Measurements from ENCODE around the gene PRUNE2. TPM values are rescaled to one million over a fixed set of nuclear protein-coding genes. Genes with fewer than 3 reads are reported as not detected.

Gene PRUNE2
- total and polyA plus RNA-seq, 4 donors: 1.3 to 4.5 (median 1.6) TPM

DNA sequence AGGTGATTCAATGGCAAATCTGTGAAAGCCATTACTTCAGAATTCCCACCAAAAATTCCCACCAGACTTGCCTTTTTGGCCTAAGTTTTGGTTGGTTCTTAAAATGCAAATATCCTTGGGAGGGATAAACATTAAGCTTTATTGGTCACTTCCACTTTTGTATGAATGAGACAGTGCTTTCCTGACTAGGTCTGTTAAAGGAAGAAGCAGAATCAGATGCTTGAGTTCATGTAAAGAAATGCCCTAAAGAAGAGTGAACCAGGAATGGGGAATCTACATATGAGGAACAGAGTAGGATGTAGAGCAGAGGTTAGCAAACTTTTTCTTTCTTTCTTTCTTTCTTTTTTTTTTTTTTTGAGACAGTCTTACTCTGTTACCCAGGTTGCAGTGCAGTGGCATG is 317.6 kb downstream of the PRUNE2 start:
- Histone ChIP-seq H3K4me3 (ENCODE audit: low read depth in 1 of 3, low read length in 3 of 3) (no peak overlapping the region), H3K4me1 (ENCODE audit: control insufficient read depth in 4 of 4, insufficient read depth in 4 of 4, low read length in 3 of 4) (no peaks in the 10 kb centered on the region), H3K27ac (ENCODE audit: low read depth in 1 of 2, low read length in 2 of 2) (no peak overlapping the region), H3K36me3 (ENCODE audit: control insufficient read depth in 4 of 4, insufficient read depth in 3 of 4, low read depth in 1 of 4, low read length in 3 of 4) (no peaks in the 10 kb centered on the region), H3K27me3 (ENCODE audit: control insufficient read depth in 4 of 4, insufficient read depth in 4 of 4, low read length in 3 of 4) (no peaks in the 10 kb centered on the region), H3K9me3 (ENCODE audit: control insufficient read depth in 4 of 4, low read length in 3 of 4) (no peaks in the 10 kb centered on the region), H3K9ac (ENCODE audit: low read depth in 1 of 2, low read length in 2 of 2) (no peak overlapping the region)
- DNase-seq (ENCODE audit: low spot score): no peak
- TF ChIP-seq EGR1 (IDR thresholded peaks at IDR 0.05; ENCODE audit: low read depth in 2 of 2) (no peak), ATF3 (IDR thresholded peaks at IDR 0.05) (no peak), HNF4G (IDR thresholded peaks at IDR 0.05) (no peak), HNF4A (conservative IDR thresholded peaks at IDR 0.05) (no peak), GABPA (IDR thresholded peaks at IDR 0.05 in 1 of 2, conservative IDR thresholded peaks at IDR 0.05 in 1 of 2) (no peak), SP1 (IDR thresholded peaks at IDR 0.05) (no peak), RAD21 (IDR thresholded peaks at IDR 0.05) (no peak), MAX (IDR thresholded peaks at IDR 0.05) (no peak), YY1 (IDR thresholded peaks at IDR 0.05) (no peak), JUND (IDR thresholded peaks at IDR 0.05) (no peak), TAF1 (conservative IDR thresholded peaks at IDR 0.05) (no peak), FOXA1 (IDR thresholded peaks at IDR 0.05) (no peak), RXRA (IDR thresholded peaks at IDR 0.05) (no peak)
- TF ChIP-seq, protein P1, sequence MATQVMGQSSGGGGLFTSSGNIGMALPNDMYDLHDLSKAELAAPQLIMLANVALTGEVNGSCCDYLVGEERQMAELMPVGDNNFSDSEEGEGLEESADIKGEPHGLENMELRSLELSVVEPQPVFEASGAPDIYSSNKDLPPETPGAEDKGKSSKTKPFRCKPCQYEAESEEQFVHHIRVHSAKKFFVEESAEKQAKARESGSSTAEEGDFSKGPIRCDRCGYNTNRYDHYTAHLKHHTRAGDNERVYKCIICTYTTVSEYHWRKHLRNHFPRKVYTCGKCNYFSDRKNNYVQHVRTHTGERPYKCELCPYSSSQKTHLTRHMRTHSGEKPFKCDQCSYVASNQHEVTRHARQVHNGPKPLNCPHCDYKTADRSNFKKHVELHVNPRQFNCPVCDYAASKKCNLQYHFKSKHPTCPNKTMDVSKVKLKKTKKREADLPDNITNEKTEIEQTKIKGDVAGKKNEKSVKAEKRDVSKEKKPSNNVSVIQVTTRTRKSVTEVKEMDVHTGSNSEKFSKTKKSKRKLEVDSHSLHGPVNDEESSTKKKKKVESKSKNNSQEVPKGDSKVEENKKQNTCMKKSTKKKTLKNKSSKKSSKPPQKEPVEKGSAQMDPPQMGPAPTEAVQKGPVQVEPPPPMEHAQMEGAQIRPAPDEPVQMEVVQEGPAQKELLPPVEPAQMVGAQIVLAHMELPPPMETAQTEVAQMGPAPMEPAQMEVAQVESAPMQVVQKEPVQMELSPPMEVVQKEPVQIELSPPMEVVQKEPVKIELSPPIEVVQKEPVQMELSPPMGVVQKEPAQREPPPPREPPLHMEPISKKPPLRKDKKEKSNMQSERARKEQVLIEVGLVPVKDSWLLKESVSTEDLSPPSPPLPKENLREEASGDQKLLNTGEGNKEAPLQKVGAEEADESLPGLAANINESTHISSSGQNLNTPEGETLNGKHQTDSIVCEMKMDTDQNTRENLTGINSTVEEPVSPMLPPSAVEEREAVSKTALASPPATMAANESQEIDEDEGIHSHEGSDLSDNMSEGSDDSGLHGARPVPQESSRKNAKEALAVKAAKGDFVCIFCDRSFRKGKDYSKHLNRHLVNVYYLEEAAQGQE (IDR thresholded peaks at IDR 0.05): no peak

- Histone ChIP-seq H3K9me3 (ENCODE audit: control insufficient read depth in 4 of 4, low read length in 3 of 4) (no peaks in the 10 kb centered on the region), H3K4me1 (ENCODE audit: control insufficient read depth in 4 of 4, insufficient read depth in 4 of 4, low read length in 3 of 4) (no peaks in the 10 kb centered on the region), H3K27me3 (ENCODE audit: control insufficient read depth in 4 of 4, insufficient read depth in 4 of 4, low read length in 3 of 4) (no peaks in the 10 kb centered on the region), H3K27ac (ENCODE audit: low read depth in 1 of 2, low read length in 2 of 2) (no peak overlapping the region), H3K36me3 (ENCODE audit: control insufficient read depth in 4 of 4, insufficient read depth in 3 of 4, low read depth in 1 of 4, low read length in 3 of 4) (no peaks in the 10 kb centered on the region), H3K4me3 (ENCODE audit: low read depth in 1 of 3, low read length in 3 of 3) (no peak overlapping the region), H3K9ac (ENCODE audit: low read depth in 1 of 2, low read length in 2 of 2) (no peak overlapping the region)
- DNase-seq (ENCODE audit: low spot score): no peak
- 55% methylated on average over 6 of the region's 6 CpGs for WGBS
- TF ChIP-seq JUND (IDR thresholded peaks at IDR 0.05): no peak
- TF ChIP-seq NR2F2 (IDR thresholded peaks at IDR 0.05): no peak
- TF ChIP-seq CTCF (IDR thresholded peaks at IDR 0.05; ENCODE audit: low read depth, low read length, missing input control): no peak
- TF ChIP-seq RAD21 (IDR thresholded peaks at IDR 0.05): no peak
- TF ChIP-seq MAX (IDR thresholded peaks at IDR 0.05): no peak
- TF ChIP-seq, protein P1 (IDR thresholded peaks at IDR 0.05): no peak
- no peak for TF ChIP-seq ATF3 (IDR thresholded peaks at IDR 0.05)
- TF ChIP-seq SP1 (IDR thresholded peaks at IDR 0.05): no peak
- TF ChIP-seq YY1 (IDR thresholded peaks at IDR 0.05): no peak
Observed at GRCh38 chr9:76586390-76587314, 319.3 kb downstream of the PRUNE2 start.
